Germinal center (tissue), 1 donor: ENCODE results near the gene HSPA1A.

ENCODE experiments used
- DNase-seq: peaks from one replicate; pipeline ENCODE4 v3.0.0; 2012; ENCODE audit warnings: mixed read lengths, low spot score

The HSPA1A gene

DNA sequence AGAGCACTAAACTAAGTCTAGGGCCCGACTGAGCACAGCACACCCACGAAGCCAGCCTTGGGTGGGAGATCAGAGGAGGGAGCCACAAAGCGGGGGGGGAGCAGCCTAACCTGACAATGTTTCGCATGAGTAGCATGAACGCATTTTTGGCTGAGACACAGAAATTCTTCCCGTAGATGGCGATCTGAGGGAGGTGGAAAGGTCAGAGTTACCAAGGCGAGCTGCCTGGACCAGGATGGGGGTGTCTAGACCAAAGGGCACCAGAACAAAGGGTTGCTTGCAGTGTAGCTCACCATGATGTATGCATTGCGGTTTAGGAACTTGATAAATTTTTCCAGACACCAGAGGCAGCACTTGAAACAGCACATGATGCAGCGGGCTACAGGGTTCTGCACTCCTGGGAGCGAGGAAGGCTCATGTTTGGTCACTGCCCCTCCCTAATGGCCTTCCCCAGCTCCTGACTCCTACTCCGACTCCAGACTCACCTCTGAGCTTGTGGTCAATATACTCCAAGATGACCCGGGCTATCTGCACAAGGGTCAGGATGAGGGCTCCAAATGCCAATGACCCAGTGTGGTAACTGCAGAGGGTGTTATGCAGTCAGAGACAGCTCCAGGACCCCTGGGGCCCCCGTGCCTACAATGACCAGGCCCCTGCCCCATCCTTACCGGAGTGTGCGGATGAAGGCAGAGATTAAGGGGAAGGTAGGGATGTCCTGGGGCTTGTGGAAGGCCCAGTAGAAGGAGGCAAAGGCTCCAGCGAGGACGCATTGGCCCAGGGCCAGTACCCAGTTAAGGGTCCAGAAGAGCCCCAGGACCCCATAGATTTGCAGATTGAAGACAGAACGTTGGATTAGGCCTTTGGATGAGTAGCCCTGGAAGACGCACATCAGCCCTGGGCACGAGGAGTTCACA lies 50.1 kb downstream of the HSPA1A start:
- no peak for DNase-seq
